Measurements from ENCODE around the gene FCHSD2. TPM values are rescaled to one million over a fixed set of nuclear protein-coding genes. Genes with fewer than 3 reads are reported as not detected.

The FCHSD2 gene
- polyA plus RNA-seq, 3 donors, result 35.1 to 49.7 (median 44.9) TPM

DNA sequence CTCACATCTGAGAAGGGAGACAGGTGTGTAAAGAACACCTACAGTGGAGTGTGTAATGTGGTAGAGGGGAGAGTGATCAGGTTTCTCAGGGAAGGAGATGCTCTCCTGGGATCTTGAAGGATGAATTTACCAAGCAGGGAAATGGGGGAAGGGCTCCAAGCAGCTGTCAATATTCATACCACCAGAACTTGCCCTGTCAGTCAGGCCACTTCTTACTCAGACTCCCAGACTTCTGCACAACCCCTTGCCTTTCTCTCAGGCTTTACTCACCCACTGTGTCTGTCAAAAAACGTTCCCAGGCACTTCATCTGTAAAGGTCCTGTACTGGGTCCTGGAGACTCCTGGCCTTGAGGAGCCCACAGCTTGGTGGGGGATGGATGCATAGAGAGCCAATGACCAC is 14.0 kb upstream of the FCHSD2 start:
- DNase-seq (ENCODE audit: extremely low read depth in 1 of 11, low read depth in 9 of 11, low spot score in 4 of 11), result no peak

DNA sequence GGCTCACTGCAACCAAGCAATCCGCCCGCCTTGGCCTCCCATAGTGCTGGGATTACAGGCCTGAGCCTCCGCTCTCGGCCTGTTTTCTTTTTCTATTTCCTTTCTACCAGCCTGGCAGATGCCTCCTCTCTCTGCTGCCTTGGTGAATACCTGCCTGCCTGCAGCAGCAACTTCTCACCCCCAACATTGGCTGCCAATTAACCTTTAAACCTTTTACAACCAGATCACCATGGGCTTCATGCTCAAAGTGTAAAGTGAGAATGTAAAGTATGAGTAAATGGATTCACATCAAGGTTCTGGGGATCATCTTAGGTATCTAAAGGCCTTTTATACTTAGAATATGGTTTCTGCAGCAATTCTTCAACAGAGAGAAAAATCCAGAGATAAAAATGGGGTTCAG is 13.0 kb upstream of the FCHSD2 start:
- DNase-seq (ENCODE audit: extremely low read depth in 1 of 11, low read depth in 9 of 11, low spot score in 4 of 11), result no peak

GRCh38 chr11:73154178-73154577 is 12.1 kb upstream of the FCHSD2 start:
- no peak for DNase-seq (ENCODE audit: extremely low read depth in 1 of 11, low read depth in 9 of 11, low spot score in 4 of 11)

GRCh38 chr11:73152861-73153483 is 10.9 kb upstream of the FCHSD2 start:
- peak in 2 of 11 donors; percentile 31 to 45 for DNase-seq (ENCODE audit: extremely low read depth in 1 of 11, low read depth in 9 of 11, low spot score in 4 of 11)

DNA sequence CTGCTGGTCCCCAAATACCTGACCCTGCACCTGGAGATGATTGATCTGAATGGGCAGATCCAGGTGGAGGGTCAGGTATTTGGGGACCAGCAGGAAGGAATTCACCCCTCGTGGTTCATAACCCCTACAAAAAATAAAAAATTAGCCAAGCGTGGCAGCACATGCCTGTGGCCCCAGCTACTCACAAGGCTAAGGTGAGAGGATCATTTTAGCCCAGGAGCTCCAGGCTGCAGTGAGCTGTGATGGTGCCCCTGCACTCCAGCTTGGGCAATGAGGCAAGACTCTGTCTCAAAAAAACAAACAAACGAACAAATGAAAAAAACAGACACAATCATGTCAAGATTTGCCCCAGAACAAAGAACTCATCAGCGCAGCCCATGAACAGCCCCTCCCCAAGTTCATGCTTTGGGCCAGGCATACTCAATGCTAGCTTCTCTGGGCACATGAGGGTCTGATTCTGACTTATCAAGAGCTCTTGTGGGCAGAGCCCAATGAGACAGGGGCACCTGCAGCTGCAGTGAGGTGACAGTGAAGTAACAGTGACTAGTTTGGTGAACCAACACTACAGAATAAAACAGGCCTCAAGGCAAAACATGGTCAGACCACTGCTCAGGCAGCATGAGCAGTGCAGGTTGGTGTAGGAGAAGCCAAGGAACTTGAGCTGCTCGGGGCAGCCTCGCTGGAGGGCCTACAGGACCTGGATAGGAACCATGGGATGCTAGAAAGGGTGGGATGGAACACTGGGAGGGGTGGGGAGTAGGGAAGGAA is 10.2 kb upstream of the FCHSD2 start:
- DNase-seq (ENCODE audit: extremely low read depth in 1 of 11, low read depth in 9 of 11, low spot score in 4 of 11), result no peak

GRCh38 chr11:73151416-73151815 is 9.3 kb upstream of the FCHSD2 start:
- DNase-seq (ENCODE audit: extremely low read depth in 1 of 11, low read depth in 9 of 11, low spot score in 4 of 11), result no peak

GRCh38 chr11:73149105-73149504 is 7.0 kb upstream of the FCHSD2 start:
- DNase-seq (ENCODE audit: extremely low read depth in 1 of 11, low read depth in 9 of 11, low spot score in 4 of 11), result no peak

DNA sequence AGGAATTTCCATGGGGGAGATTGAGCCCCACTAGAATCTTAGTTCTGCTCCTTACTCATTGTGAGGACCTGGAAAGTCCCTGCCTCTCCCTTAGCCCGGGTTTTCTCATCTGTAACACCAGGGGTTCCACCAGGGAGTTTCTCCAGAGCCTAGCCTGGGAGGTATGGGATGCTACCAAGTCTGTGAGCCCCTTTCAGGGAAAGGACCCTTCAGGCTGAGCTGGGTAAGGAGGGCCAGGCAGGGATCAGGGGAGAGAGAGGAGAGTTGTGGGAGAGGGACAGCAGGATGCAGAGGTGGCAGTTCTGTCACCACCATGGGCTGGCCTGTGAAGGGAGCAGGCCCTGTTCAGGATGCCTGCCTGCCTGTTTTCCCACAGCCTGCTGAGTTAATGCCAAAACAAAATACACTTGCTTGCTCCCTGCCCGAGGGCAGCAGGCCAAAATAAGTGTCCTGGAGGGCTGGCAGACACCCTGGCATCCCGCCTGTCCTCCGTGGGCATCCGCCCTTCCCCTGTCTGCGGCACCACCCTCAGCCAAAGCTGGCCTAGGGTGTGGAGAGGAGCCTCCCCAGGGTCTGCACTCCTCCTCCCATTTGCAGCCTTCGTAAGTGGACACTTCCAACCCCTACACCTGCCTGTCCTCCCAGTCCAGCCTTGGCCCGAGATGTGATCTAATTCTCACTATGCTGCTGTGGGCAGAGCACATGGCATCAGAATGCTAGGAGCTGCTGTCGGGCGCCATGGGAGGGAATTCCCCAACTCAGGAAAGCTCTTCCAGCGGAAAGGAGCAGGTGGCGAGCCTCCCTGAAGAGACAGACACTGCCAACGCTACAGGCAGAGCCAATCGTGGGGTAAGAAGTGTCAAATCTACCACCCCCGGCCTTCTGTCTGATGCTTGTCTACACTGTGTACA is 5.9 kb upstream of the FCHSD2 start:
- no peak for DNase-seq (ENCODE audit: extremely low read depth in 1 of 11, low read depth in 9 of 11, low spot score in 4 of 11)

DNA sequence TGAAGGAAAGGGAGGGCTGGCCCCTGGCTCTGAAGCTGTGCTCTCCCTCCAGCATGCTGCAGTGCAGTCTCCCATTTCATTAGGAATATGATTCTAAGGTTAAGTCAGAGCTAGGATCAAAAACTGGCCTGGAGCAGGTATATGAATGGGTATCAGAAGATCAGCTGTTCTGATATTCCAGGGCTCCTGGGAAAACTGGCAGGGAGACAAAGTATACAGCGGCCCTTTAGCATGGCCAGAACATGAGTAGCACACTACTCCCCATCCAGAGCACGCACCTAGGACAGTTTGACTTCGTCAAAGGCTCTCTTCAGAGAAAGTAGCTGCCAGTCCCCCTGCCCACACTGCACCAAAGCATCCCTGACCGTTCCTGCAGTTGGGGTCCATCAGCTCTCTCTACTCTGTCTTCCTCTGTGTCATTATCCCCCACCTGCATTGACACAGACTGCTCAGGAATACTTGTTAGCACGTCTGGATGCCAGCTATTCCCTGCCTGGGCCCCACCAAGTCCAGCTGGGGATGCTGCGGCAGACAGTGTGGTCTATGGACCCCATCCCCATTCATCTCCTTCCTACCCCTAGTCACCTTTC is 4.0 kb upstream of the FCHSD2 start:
- no peak for DNase-seq (ENCODE audit: extremely low read depth in 1 of 11, low read depth in 9 of 11, low spot score in 4 of 11)

DNA sequence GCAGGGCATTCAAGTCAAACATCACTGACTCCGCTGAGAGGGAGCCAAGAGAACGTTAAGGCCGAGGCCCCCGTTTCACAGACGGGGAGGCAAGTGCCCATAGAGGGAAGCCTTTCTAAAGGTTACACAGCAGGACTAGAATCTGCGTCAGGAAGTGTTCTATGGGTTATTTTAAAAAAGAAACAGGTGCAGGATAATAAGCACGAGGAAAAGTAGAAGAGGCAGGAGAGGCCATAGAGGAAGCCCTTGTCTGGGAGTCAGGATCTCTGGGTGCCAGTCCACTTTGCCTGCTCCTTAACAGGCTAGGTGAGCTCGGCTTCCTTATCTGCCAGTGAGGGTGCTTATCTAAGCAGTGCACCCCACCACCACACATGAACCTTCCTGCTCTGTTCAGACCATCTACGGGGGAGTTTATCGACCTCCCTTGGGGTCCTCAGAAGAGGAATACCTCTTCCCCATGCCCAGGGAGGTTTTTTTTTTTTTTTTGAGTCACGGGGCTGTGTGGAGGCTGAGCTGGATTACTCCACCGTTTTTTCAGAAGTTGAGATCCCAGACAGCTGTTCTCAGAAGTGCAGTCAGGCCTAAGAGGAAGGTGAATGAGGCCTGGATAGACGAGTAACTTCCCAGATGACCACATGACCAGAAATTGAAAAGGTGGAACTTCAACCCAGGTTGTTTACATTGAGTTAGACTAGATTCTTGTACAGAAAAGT is 1.2 kb upstream of the FCHSD2 start:
- DNase-seq (ENCODE audit: extremely low read depth in 1 of 11, low read depth in 9 of 11, low spot score in 4 of 11), result peak in 5 of 11 donors; percentile 49 to 71 (median 62)

GRCh38 chr11:73141309-73142127 is 600 bp downstream of the FCHSD2 start:
- peak in 9 of 11 donors; percentile 48 to 72 (median 65) for DNase-seq (ENCODE audit: extremely low read depth in 1 of 11, low read depth in 9 of 11, low spot score in 4 of 11)

DNA sequence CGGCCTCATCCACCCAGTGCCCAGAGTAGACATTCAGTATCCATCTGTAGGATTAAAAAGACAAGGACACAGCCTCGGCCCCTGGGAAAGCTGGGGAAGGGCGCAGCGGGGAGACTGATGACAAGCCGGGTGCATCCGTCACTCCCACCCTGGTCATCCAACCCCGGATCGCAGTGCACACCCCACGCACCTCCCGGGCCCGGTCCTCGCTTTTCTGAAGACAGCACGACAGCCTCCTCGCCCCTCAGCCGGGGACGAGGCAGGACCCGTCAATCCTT is 1.1 kb downstream of the FCHSD2 start:
- DNase-seq (ENCODE audit: extremely low read depth in 1 of 11, low read depth in 9 of 11, low spot score in 4 of 11), result peak in 1 of 11 donors; percentile 11

- DNase-seq (ENCODE audit: extremely low read depth in 1 of 11, low read depth in 9 of 11, low spot score in 4 of 11), result peak in 3 of 11 donors; percentile 8 to 20 (median 17)
Observed at GRCh38 chr11:73140213-73141030, 1.7 kb downstream of the FCHSD2 start.

GRCh38 chr11:73139476-73140198 is 2.5 kb downstream of the FCHSD2 start:
- peak in 1 of 11 donors; percentile 22 for DNase-seq (ENCODE audit: extremely low read depth in 1 of 11, low read depth in 9 of 11, low spot score in 4 of 11)

DNA sequence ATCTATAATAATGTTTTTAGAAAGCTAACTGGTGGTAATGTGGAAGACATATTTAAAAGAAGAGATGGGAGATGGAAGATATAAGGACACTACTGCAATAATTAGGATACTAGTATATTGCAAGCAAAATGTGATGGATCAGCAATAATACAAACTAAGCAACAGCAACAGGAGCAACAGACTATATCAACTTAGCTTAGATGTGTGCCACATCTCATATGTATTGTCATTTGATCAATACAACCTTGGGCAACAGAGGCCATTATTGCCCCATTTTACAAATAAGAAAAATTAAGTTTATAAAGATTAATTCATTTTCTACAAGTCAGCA is 4.2 kb downstream of the FCHSD2 start:
- no peak for DNase-seq (ENCODE audit: extremely low read depth in 1 of 11, low read depth in 9 of 11, low spot score in 4 of 11)

GRCh38 chr11:73137262-73137943 is 4.7 kb downstream of the FCHSD2 start:
- DNase-seq (ENCODE audit: extremely low read depth in 1 of 11, low read depth in 9 of 11, low spot score in 4 of 11), result no peak
